ENCODE measurements around the gene NLGN3.

Gene NLGN3

DNA sequence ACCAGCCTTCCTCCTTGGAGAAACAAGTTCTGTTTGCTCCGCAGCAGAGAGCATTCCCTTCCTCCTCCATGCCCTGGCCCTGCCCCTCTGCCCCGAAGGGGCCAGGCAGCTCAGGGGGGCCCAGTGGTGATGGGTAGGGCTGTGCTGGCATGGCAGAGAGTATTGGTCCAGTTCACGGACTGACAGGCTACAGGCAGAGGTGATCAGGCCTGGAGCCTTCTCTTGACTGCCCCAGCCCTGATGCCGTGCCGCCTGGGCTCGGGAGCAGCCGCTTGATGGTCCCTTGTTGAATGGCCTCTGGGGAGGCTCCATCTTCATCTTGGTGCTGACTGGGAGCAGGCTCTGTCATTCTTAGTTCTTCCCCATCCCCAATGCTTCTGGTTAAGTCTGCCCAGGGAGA, 9.6 kb downstream of the NLGN3 start:
- ChIA-PET CTCF (no interaction called here), POLR2A (ENCODE audit: low non-redundant PET) (no interaction called here)
- H3K27ac ChIP-seq: no peak overlapping the region
- TF ChIP-seq, protein P1, sequence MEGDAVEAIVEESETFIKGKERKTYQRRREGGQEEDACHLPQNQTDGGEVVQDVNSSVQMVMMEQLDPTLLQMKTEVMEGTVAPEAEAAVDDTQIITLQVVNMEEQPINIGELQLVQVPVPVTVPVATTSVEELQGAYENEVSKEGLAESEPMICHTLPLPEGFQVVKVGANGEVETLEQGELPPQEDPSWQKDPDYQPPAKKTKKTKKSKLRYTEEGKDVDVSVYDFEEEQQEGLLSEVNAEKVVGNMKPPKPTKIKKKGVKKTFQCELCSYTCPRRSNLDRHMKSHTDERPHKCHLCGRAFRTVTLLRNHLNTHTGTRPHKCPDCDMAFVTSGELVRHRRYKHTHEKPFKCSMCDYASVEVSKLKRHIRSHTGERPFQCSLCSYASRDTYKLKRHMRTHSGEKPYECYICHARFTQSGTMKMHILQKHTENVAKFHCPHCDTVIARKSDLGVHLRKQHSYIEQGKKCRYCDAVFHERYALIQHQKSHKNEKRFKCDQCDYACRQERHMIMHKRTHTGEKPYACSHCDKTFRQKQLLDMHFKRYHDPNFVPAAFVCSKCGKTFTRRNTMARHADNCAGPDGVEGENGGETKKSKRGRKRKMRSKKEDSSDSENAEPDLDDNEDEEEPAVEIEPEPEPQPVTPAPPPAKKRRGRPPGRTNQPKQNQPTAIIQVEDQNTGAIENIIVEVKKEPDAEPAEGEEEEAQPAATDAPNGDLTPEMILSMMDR (conservative IDR thresholded peaks at IDR 0.05; ENCODE audit: low read depth): no peak
- no peak for DNase-seq (ENCODE audit: low spot score)

DNA sequence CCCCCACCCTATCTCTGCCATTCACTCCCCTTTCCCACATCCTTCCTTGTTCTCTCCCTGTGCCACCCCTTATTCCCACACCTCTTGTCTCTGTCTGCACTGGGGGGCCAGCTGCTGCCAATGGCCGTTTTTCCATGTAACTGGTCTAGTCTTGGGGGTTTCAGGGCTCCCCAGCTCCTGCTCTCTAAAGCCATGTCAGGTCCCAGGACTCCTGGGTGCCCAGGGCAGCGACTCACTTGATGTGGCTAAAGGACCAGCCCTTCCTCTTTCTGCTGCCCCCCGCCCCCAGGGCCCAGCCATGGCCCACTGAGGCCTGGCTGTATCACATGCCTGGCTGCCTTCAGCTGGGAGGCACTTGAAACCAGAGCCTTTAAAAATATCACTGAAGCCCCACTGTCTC, 10.0 kb downstream of the NLGN3 start:
- no peak for DNase-seq (ENCODE audit: low spot score)
- TF ChIP-seq, protein P1 (conservative IDR thresholded peaks at IDR 0.05; ENCODE audit: low read depth): no peak
- ChIA-PET CTCF (no interaction called here), POLR2A (ENCODE audit: low non-redundant PET) (no interaction called here)
- no peak overlapping the region for H3K27ac ChIP-seq

DNA sequence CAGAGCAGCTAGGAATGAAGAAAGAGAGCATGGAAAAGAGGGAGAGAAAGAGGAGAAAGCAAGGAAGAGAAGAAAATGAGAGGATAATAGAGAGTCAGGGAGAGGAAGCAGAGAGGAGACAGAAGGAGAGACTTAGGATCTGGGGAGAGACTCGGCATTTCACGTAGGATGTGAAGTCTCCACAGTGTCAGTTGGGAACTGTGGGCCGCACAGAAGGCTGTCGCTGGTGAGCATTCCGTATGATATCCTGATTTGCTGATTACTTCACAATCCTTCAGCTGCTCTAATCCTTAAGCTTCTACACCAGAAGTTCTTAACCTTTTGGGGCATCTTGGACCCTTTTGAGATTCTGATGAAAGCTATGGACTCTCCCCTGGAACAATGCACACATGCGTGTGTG, 14.0 kb downstream of the NLGN3 start:
- no peak overlapping the region for H3K27ac ChIP-seq
- CTCF ChIA-PET: no interaction called here
- TF ChIP-seq, protein P1 (conservative IDR thresholded peaks at IDR 0.05; ENCODE audit: low read depth): no peak
- DNase-seq (ENCODE audit: low spot score): no peak
- POLR2A ChIA-PET (ENCODE audit: low non-redundant PET): no interaction called here

DNA sequence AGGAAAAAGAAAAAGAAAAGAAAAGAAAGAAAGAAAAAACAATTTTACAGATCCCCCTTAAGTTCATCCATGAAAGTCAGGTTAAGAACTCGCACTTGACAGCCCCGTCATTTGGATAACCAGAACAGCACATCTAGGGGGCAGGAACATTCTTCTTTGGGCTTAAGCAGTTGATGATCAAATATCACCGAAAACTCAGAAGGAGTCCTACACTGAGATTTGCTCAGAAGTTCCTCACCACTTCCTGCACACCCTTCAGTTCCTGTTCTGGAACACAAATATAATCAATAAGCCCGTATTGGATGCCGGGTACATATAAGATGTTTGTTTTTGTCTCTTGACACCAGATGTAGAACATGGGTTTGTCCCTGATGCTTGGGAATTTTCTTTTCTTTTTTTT, 14.7 kb downstream of the NLGN3 start:
- DNase-seq (ENCODE audit: low spot score): no peak
- TF ChIP-seq, protein P1 (conservative IDR thresholded peaks at IDR 0.05; ENCODE audit: low read depth): no peak
- no peak overlapping the region for H3K27ac ChIP-seq
- CTCF ChIA-PET: no interaction called here
- POLR2A ChIA-PET (ENCODE audit: low non-redundant PET): no interaction called here

DNA sequence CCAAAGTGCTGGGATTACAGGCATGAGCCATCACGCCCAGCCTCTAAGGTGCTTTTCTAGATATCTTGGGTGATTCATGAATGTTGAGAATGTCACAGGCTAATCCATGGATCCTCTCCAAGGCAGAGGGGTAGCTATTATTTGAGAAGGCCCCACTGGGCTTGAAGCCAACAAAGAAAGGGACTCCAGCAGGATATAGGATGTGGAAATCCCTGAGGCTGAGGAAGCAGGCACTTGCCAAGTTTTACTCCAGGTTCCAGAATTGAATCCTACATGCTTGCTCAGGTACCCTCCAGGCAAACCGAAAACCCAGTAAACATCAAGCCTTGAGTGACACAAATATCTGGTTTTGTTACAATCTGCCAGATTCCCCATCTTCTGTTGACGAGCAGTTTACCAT, 15.8 kb downstream of the NLGN3 start:
- CTCF ChIA-PET: no interaction called here
- POLR2A ChIA-PET (ENCODE audit: low non-redundant PET): no interaction called here
- no peak overlapping the region for H3K27ac ChIP-seq
- TF ChIP-seq, protein P1 (conservative IDR thresholded peaks at IDR 0.05; ENCODE audit: low read depth): no peak
- DNase-seq (ENCODE audit: low spot score): no peak

DNA sequence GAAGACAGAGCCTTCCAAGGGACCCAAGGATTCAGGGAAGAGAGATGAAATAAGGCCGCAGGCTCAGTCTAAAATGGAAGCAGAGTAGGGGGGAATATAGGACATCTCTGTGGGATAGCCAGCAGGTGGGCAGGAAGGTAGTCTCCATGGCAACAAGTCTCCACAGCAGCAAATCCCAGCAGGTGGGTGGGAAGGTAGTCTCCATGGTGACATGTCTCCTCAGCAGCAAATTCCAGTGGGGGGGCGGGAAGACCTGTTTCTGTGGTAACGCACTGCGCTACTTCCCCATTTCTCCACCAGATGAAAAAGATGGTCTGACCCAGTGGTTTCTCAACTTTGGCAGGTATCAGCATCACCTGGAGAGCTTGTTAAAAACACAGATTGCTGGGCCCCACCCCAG, 18.3 kb downstream of the NLGN3 start:
- TF ChIP-seq, protein P1 (conservative IDR thresholded peaks at IDR 0.05; ENCODE audit: low read depth): no peak
- no peak for DNase-seq (ENCODE audit: low spot score)
- ChIA-PET CTCF (no interaction called here), POLR2A (ENCODE audit: low non-redundant PET) (no interaction called here)
- H3K27ac ChIP-seq: no peak overlapping the region

DNA sequence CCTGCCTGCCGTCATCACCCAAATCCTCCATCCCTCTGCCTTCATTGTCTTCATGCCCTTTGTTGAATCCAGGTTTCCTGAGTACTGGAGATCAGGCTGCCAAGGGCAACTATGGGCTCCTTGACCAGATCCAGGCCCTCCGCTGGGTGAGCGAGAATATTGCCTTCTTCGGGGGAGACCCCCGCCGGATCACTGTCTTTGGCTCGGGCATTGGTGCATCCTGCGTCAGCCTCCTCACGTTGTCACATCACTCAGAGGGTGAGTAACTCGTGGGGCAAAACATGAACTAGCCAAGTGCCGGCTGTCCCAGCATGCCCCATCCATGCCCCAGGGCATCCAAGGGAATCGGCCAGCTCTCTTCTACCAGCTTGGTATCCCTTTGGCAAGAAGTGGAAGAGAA, 19.4 kb downstream of the NLGN3 start:
- ChIA-PET POLR2A (ENCODE audit: low non-redundant PET) (no interaction called here), CTCF (no interaction called here)

More for the DNA sequence above, 19.4 kb downstream of the NLGN3 start:
- TF ChIP-seq, protein P1 (conservative IDR thresholded peaks at IDR 0.05; ENCODE audit: low read depth): no peak
- no peak for DNase-seq (ENCODE audit: low spot score)
- H3K27ac ChIP-seq: no peak overlapping the region
